Endothelial cell of umbilical vein (primary cell): ENCODE data around the gene PPP4C.

Experiments used
- EZH2 ChIP-seq: IDR thresholded peaks from 2 replicates; pipeline ENCODE4 v1.6.1; 2012; ENCODE audit warnings: borderline replicate concordance, low read depth, mild to moderate bottlenecking, moderate library complexity, low read length, inconsistent platforms; ENCODE audit not compliant: severe bottlenecking
- JUN ChIP-seq: IDR thresholded peaks from 2 replicates; pipeline ENCODE4 v1.6.1; 2011; ENCODE audit warnings: borderline replicate concordance, low read depth; ENCODE audit not compliant: insufficient read length, insufficient read depth
- MAX ChIP-seq: IDR thresholded peaks from 2 replicates; pipeline ENCODE4 v1.6.1; 2011; ENCODE audit not compliant: insufficient read depth, insufficient read length
- MYC ChIP-seq: IDR thresholded peaks from one replicate; pipeline ENCODE4 v1.6.1; 2011; ENCODE audit warnings: mild to moderate bottlenecking, low read depth, low read length
- POLR2A ChIP-seq: IDR thresholded peaks from 2 replicates; pipeline ENCODE4 v1.6.1; 2012; ENCODE audit warnings: low read depth, mild to moderate bottlenecking, control low read depth, low read length
- POLR2AphosphoS5 ChIP-seq: IDR thresholded peaks from 2 replicates; pipeline ENCODE4 v1.6.1; 2012; ENCODE audit warnings: low read depth, mild to moderate bottlenecking, control low read depth, low read length, moderate library complexity; ENCODE audit not compliant: insufficient read depth
- TF ChIP-seq, protein P1 (sequence below), 2 donors: IDR thresholded peaks; 1 replicate in 1 of 2; 2 replicates in 1 of 2; pipeline ENCODE4 v1.5.1; 2011; ENCODE audit warnings: low read length in 2 of 2, mild to moderate bottlenecking in 2 of 2, moderate library complexity in 2 of 2, control low read depth in 1 of 2, inconsistent platforms in 1 of 2, low read depth in 1 of 2; ENCODE audit not compliant: insufficient read depth in 1 of 2; ENCODE audit errors: extremely low read depth in 1 of 2

DNA sequence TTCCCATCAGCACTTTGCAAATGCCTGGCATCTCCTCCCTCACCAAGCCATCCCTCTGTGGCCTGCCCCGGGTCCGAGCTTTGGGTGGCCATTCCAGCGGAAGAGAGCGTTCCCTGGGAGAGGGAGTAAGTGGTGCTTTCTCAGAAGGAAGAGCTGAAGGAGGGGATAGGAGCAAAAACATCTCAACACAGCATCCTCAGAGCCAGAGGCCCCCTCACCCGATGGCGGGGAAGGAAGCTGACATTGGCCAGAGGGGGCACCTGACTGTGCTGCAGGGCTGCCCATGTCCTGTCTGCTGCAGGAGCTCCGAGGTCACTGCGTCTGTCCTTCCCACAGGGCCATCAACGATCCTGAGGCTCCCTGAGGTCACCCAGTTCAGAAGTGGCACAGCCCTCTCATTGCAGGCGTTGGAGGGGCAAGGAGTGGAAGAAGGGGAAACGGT is 44.3 kb upstream of the PPP4C start:
- TF ChIP-seq, protein P1, sequence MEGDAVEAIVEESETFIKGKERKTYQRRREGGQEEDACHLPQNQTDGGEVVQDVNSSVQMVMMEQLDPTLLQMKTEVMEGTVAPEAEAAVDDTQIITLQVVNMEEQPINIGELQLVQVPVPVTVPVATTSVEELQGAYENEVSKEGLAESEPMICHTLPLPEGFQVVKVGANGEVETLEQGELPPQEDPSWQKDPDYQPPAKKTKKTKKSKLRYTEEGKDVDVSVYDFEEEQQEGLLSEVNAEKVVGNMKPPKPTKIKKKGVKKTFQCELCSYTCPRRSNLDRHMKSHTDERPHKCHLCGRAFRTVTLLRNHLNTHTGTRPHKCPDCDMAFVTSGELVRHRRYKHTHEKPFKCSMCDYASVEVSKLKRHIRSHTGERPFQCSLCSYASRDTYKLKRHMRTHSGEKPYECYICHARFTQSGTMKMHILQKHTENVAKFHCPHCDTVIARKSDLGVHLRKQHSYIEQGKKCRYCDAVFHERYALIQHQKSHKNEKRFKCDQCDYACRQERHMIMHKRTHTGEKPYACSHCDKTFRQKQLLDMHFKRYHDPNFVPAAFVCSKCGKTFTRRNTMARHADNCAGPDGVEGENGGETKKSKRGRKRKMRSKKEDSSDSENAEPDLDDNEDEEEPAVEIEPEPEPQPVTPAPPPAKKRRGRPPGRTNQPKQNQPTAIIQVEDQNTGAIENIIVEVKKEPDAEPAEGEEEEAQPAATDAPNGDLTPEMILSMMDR (IDR thresholded peaks at IDR 0.05; ENCODE audit: extremely low read depth in 1 of 2, insufficient read depth in 1 of 2, low read depth in 1 of 2, low read length in 2 of 2) = no peak
- no peak for TF ChIP-seq EZH2
- TF ChIP-seq POLR2AphosphoS5 = no peak
- no peak for TF ChIP-seq POLR2A
- no peak for TF ChIP-seq MAX
- no peak for TF ChIP-seq JUN
- TF ChIP-seq MYC = no peak
